Activated T-cell treated with anti-CD3 and anti-CD28 coated beads for 1 hour (primary cell): ENCODE data around the gene NCOA6.
"Not testable (repeated sequence)": the region's sequence is repeated elsewhere in the genome, so short reads cannot be mapped to it uniquely, and the experiment has no call there.

Experiments used
- DNase-seq: peaks from one replicate; pipeline ENCODE4 v3.0.0-alpha.2; 2020; ENCODE audit warnings: low read depth

Gene NCOA6

GRCh38 chr20:34717230-34718095, 108.0 kb downstream of the NCOA6 start:
- DNase-seq, result no peak

GRCh38 chr20:34716921-34717229, 108.6 kb downstream of the NCOA6 start:
- no peak for DNase-seq

- DNase-seq, result no peak
Measured at GRCh38 chr20:34715384-34715783, 110.1 kb downstream of the NCOA6 start.

DNA sequence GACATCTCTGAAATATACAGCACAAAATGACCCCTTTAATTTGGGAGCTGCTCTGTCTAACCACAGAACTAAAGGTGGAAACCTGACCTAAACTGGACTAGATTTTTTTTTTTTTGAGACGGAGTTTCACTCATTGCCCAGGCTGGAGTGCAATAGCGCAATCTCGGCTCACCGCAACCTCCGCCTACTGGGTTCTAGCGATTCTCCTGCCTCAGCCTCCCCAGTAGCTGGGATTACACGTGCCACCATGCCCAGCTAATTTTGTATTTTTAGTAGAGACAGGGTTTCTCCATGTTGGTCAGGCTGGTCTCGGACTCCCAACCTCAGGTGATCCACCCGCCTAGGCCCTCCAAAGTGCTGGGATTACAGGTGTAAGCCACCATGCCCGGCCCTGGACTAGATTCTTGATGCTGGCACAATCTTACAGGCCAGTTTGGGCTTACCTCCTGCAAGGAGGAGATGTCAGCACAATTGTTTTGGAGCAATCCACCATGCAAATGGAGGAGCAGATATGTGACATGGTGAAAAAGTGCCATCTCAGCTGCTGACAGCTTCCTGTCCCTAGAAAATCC, 111.4 kb downstream of the NCOA6 start:
- not testable (repeated sequence) for DNase-seq

DNA sequence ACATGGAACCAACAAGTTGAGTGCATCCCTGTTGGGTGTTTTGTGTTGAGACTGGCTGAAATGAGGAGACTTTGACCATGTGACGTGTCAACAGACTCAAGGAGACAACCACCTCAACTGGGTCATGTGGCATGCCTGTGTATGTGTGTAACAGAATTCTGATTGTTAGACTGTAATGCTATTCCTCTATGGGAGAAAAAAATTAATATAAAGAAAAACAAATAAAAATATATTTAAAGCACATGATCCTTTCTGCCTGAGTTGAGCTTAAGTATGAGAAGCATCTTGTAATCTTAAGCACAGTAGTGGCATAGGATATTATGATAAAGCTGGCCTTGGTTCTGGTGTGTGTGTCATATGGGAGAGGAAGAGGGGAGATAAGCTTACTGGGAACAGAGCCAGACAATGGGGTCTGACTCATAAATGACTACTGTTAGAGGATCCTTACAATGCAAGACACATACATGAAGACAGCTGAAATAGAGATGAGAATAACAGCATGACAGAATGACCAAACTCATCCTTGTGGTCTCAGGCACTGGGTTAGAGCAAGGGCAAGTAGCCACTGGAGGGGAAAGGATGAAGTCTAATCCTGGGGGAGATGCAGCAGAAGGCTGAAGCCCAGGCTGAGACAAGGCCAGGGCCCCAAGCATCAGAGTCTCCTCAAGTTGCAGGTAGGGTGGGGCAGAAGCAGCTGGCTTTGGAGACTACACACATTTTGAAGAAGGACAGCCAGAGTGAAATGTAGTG, 112.1 kb downstream of the NCOA6 start:
- no peak for DNase-seq

DNA sequence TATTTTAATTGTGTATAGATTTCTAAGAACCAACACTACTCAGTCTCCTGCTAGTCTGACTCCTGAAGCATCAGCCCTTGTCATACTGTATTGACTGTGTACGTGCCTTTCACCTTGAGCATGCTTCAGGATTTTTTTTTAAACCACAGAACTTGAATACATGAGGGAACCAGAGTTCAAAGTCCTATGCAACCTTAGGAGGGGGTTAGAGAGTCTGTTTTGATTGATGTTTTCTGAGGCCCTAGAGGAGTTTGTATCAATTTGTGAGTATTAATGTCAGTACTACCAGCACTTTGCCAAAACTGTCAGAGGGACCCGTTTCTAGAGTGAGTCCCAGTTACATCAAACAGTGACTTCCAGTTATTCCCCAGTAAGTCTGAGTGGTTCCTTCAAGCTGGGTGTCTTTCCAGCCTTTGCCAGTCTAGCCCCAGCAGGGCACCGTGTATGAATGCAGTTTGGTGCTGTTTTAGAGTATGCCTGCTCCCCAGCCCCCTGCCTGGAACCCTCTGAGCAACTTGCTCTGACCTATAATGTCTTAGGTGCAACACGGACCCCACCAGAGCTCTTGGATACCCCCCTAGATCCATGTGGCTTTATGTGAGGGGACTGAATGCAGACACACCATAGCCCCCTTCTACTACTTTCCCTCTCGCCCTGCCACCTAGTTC, 112.8 kb downstream of the NCOA6 start:
- DNase-seq, result no peak

DNA sequence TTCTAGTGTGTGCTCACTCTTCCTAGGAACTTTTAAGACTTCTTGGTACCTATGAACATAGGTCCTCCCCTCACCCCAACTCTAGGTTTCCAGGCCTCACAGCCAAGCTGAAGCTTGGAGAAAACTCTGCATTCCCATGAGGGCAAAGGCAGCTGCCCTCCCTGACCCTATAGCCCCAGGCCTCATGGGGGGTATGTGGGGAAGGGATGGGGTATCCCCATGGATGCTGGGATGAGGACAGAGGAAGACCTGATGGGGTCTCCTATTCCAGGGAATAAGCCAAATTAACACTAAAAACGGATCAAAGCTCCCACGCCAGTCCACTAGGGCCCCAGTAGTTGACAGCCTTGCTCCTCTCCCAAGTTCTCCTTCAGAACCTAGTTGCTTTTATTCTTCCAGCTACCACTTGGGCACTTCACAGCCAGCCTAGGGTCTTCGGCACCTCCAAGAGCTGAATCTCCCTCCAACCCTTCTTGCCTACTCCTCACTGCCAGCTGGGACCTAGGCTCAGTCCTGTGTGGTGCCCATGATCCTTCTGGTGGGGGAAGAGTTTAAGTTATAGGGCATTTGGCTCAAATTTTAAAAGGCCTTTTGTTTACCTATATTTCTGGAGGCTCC, 113.5 kb downstream of the NCOA6 start:
- no peak for DNase-seq

DNA sequence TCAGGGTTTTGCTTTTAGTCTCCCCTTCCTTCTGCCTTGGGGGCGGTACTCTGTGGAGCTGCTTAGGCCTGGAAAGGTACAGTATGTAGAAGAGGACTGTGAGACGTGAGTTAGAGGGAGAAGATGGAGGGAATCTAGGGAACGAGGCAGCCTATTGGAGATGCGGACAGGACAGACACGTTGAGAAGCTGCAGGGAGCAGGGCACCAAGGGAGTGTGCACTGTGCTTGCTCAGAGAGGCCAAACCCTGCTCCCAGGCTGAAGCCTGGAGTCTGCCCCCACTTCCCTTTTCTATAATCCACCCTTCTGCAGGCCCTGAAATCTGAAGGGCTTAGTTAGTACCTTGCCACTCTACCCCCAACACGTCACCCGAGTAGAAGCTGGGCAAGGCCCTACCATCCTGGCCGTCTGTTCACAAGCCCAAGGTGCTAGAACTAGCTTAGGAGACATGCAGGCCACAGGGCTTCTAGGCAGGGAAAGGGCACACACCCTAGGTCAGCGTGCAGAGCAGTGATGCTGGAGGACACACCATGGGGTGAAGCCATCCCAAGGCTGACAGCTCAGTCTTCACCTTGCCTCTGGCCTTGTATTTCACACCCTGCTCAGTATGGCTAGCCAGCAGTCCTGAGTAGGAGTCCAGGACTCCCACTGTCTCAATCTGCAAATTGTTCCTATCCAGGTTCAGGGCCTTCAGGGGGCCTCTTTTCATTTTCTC, 114.4 kb downstream of the NCOA6 start:
- no peak for DNase-seq

DNA sequence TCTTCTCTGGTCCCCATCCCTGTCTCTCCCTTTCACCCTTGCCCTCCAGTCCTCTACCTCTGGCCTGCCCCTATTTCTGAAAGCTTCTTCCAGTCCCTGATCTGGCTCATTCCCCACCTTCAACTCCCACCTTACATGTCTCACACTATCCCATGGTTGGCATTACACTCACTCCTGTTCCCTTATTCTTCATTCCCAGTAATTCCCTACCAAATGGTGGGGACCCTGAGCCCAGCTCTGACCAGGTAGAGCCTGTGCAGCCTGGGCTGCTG, 114.9 kb downstream of the NCOA6 start:
- no peak for DNase-seq

DNA sequence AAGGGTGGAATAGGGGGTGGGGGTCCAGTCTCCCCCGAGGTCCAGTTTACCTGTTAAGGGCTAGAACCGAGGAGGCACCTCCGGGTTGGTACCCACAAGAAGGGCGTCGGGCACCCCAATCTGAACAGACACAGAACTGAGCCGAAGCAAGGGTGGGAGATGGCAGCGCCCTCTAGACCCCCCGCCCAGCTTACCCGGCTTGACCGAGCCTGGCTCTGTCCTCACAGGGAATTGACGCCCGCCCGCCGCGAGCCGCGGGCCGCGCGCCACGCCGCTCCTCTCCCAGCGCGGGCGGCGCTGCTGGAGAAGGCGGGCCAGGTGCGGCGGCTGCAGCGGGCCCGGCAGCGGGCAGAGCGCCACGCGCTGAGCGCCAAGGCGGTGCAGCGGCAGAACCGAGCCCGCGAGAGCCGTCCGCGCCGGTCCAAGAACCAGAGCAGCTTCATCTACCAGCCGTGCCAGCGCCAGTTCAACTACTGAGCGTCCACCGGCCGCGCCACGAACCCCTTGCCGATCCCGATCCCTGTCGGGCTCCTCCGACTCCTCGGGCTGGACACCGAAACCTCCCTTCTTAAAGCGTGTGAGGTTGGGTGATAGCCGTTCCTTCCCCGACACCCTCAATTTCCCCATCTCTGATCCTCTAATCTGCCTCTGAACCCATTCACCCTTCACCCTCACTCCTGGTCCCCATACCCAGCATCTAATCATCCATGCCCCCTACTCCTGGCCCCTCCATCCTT, 115.5 kb downstream of the NCOA6 start:
- peak; percentile 58 for DNase-seq

DNA sequence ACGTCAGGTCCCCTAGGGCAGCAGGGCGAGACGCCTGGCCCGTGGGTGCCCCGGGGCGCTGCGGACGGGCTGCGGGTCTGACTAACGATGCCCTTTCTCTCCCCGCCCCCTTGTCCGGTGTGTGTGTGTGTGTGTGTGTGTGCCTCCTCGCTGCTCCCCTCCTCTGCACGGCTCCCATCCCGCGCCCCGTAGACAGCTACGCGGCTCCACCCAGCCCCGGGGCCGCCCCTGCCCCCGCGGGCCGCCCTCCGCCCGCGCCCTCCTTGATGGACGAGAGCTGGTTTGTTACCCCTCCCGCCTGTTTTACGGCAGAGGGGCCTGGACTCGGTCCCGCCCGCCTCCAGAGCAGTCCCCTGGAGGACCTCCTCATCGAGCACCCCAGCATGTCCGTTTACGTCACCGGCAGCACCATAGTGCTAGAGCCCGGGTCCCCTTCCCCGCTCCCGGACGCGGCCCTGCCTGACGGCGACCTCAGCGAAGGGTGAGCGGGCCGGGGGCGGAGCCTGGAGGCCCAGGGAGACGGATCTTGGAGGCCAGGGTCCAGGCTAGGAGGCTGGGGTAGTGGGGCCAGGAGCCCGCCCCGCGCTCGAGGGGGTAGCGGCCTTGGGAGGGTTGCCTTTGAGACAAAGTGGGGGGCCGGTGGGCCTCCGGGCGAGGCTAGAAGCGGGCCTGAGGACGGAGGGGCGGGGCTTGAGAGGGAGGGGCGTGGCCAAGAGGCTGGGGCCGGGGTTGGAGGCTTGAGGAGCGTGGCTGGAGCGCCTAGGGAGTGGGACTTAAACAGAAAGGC, 116.2 kb downstream of the NCOA6 start:
- peak; percentile 68 for DNase-seq

DNA sequence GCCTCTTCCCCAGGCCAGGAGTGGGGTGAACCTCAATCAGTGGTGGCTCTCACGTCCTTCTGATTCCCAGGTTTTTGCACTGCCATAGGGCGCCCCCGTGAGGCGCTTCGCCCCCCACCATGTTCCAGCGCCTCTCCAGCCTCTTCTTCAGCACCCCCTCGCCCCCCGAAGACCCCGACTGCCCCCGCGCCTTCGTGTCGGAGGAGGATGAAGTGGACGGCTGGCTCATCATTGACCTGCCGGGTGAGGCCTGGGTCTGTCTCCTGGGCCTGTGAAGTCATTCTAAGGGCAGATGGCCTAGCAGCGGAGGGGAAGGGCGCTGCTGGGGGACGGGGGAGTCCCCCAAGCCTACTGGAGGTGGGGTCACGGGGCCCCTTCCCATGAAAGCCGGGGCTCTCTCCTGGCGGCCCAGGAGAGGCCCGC, 116.8 kb downstream of the NCOA6 start:
- peak; percentile 43 for DNase-seq

DNA sequence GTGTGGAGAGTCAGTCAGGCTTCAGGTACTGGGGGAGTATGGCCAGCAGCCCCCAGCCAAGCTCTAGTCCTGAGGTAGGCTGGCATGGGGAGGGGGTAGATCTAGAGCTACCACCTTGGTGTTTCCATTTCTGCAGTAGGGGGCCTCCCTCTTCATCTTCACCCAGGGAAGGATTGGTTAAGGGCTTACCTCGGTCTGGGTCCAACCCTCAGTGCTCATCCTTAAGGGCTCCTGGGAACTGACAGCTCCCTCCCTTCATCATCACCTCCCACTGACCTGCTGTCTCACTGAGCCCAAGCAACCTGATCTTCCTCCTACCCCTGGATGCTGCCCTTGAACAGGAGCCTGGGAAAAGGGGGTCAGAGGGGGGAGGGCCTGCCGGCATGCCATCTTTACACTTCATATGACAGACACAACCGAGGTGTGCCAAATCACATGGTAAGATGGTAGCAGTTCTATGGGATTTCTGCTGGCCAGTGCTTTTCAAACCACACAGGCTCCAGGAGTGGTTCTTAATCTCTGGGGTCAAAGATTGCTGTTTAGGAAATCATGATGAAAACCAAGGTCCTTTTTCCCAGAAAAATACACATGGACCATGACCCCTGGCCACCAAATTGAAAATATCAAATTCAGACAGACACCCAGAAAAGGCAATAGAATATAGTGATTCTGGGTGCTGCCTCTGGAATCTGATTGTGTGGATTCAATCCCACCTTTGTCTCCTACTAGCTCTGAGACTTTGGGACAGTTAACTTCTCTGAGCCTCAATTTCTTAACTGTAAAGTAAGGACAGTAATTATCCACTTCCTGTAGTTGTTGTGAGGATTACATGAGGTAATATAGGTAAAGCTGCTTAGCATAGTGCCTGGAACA, 118.3 kb downstream of the NCOA6 start:
- no peak for DNase-seq

GRCh38 chr20:34706302-34706875, 119.1 kb downstream of the NCOA6 start:
- no peak for DNase-seq

DNA sequence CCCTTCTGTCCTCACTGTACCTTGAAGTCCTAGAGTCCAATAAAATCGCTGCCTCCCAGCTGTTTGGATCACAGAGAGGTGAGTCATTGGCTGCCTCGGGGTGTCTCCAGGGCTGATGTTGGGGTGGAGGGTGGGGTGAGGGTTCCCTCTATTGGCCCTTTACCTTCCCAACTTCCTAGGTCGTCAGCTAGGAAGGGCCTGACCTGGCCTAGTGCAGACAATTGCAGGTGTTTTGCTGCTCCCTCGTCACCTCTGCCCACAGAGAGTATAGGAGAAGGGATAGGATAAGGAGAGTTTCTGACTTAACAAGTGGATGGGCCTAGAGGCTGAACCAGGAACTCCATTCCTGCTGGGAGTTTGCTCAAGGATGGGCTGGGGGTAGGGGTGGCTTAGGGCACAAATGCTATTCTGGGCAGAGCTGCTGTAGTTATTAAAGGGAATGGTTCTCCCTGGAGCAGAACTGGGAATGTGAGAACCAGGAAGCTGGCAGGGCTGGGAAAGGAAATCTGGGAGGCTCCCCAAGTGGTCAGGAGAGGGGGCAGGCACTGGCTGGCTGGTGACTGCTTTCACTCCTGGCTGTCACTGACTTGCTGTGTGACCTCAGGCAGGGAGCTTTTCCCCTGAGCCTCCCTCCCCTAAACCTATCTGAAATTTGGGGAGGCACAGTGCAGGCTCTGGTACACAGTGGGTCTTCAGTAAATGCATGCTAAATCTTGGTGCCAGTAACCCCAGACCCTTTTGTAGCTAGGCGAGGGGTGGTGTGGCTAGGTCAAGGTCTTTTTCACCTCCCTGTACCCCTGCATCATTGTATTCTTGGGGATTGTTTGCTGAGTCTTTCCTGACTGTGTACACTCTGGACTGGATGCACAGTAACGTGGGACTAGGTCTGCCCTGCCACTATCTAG, 119.8 kb downstream of the NCOA6 start:
- no peak for DNase-seq

DNA sequence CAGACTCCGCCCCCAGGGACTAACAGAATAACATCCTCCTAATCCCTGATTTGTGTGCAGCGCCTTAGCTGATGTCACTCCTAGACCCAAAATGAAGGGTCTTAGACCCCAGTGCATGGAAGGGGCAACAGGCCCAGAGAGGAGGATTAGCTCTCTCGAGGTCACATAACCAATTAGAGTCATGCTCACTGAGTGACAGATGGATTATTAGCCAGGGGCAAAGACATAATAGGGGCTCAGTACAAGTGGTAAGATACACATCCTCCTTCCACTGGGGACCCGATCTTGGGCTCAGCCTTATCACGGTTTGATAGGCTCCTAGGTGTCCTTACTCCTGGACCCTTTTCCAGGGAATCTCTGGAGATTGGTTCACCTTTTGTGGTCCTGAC, 120.4 kb downstream of the NCOA6 start:
- no peak for DNase-seq

- peak; percentile 75 for DNase-seq
Measured at GRCh38 chr20:34704177-34705007, 121.1 kb downstream of the NCOA6 start, which contains the start of gene TP53INP2. Gene TP53INP2 (plus strand): TSS chr20:34704344. CDS start chr20:34708740, 4,396 bp downstream.
